GM12878 (cell line): ENCODE data around the gene CBLN3.

ENCODE experiments used
- BRCA1 ChIP-seq: IDR thresholded peaks from 2 replicates; pipeline ENCODE4 v1.6.1; 2011; ENCODE audit warnings: low read depth, low read length, improper control_type of control experiment
- CTCF ChIP-seq, 3 experiments: IDR thresholded peaks in 2 of 3; conservative IDR thresholded peaks in 1 of 3; 2 replicates each; pipeline ENCODE4 v1.5.1; 2011; ENCODE audit warnings: low read depth in 3 of 3, low read length in 3 of 3, mild to moderate bottlenecking in 3 of 3, control low read depth in 2 of 3, moderate library complexity in 2 of 3, inconsistent platforms in 1 of 3, mixed read lengths in 1 of 3; ENCODE audit not compliant: control insufficient read depth in 2 of 3, insufficient read depth in 1 of 3; ENCODE audit errors: extremely low read depth in 1 of 3
- EGR1 ChIP-seq, 2 experiments: IDR thresholded peaks; 1 replicate in 1 of 2; 2 replicates in 1 of 2; pipeline ENCODE4 v1.6.1; 2011 to 2012; ENCODE audit warnings: low read depth in 2 of 2, low read length in 2 of 2, borderline replicate concordance in 1 of 2, mild to moderate bottlenecking in 1 of 2, moderate library complexity in 1 of 2
- EZH2 ChIP-seq: IDR thresholded peaks from 2 replicates; pipeline ENCODE4 v1.6.1; 2012; ENCODE audit warnings: low read depth, mild to moderate bottlenecking, control low read depth, inconsistent platforms, low read length, borderline replicate concordance; ENCODE audit not compliant: control insufficient read depth
- MLLT1 ChIP-seq: fragments of 450-650 bp; IDR thresholded peaks from 2 replicates; pipeline ENCODE4 v1.6.1; 2016; ENCODE audit warnings: mild to moderate bottlenecking
- MTA3 ChIP-seq: IDR thresholded peaks from 2 replicates; pipeline ENCODE4 v1.6.1; 2012; ENCODE audit warnings: low read length, inconsistent platforms, borderline replicate concordance
- POLR2AphosphoS5 ChIP-seq: IDR thresholded peaks from 2 replicates; pipeline ENCODE4 v1.6.1; 2011; ENCODE audit warnings: mild to moderate bottlenecking, low read length, inconsistent platforms
- RUNX3 ChIP-seq: IDR thresholded peaks from 2 replicates; pipeline ENCODE4 v1.6.1; 2012; ENCODE audit warnings: low read length, inconsistent platforms
- TF ChIP-seq, protein P1 (sequence below): IDR thresholded peaks from 2 replicates; pipeline ENCODE4 v1.6.1; 2011; ENCODE audit warnings: low read depth, low read length, improper control_type of control experiment, borderline replicate concordance

- TF ChIP-seq CTCF (IDR thresholded peaks at IDR 0.05 in 2 of 3, conservative IDR thresholded peaks at IDR 0.05 in 1 of 3; ENCODE audit: control insufficient read depth in 2 of 3, extremely low read depth in 1 of 3, insufficient read depth in 1 of 3, low read depth in 3 of 3, low read length in 3 of 3): no peak
- TF ChIP-seq MLLT1: no peak
- TF ChIP-seq POLR2AphosphoS5: no peak
- TF ChIP-seq MTA3: no peak
- TF ChIP-seq, protein P1, sequence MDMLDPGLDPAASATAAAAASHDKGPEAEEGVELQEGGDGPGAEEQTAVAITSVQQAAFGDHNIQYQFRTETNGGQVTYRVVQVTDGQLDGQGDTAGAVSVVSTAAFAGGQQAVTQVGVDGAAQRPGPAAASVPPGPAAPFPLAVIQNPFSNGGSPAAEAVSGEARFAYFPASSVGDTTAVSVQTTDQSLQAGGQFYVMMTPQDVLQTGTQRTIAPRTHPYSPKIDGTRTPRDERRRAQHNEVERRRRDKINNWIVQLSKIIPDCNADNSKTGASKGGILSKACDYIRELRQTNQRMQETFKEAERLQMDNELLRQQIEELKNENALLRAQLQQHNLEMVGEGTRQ: no peak
- TF ChIP-seq EGR1 (IDR thresholded peaks at IDR 0.05; ENCODE audit: borderline replicate concordance in 1 of 2, low read depth in 2 of 2, low read length in 2 of 2): no peak
- TF ChIP-seq RUNX3: no peak
- TF ChIP-seq BRCA1: no peak
- no peak for TF ChIP-seq EZH2
Measured at GRCh38 chr14:24387009-24387345, 42.5 kb downstream of the CBLN3 start.
